ENCODE data around the gene GNA15. TPM values are rescaled to one million over a fixed set of nuclear protein-coding genes. Genes with fewer than 3 reads are reported as not detected.
"Not testable (repeated sequence)": the region's sequence is repeated elsewhere in the genome, so short reads cannot be mapped to it uniquely, and the experiment has no call there.

The GNA15 gene
- total and polyA plus RNA-seq, 9 donors = 1.5 to 3.9 (median 2.1) TPM

- not testable (repeated sequence) for H3K4me1 ChIP-seq (ENCODE audit: control insufficient read depth, insufficient read depth, low read length); H3K9me3 ChIP-seq (replicated peaks; ENCODE audit: control insufficient read depth, low read depth, low read length); H3K27ac ChIP-seq (ENCODE audit: low read length); DNase-seq; H3K27me3 ChIP-seq (ENCODE audit: control insufficient read depth, insufficient read depth, low read length); H3K4me3 ChIP-seq (ENCODE audit: low read length)
- H3K36me3 ChIP-seq (ENCODE audit: control insufficient read depth, insufficient read depth, low read length) = peaks cover 69% of the 10 kb centered on the region
- 84% methylated on average over 3 of the region's 7 CpGs for WGBS (ENCODE audit: insufficient coverage)
These were observed 67.1 kb downstream of the GNA15 start for GRCh38 chr19:3202895-3203294.

GRCh38 chr19:3203805-3204645 lies 68.2 kb downstream of the GNA15 start:
- Histone ChIP-seq H3K4me1 (ENCODE audit: control insufficient read depth, insufficient read depth, low read length) (no peaks in the 10 kb centered on the region), H3K4me3 (ENCODE audit: low read length) (no peak overlapping the region), H3K27ac (ENCODE audit: low read length) (no peak overlapping the region), H3K9me3 (replicated peaks; ENCODE audit: control insufficient read depth, low read depth, low read length) (no peaks in the 10 kb centered on the region), H3K36me3 (ENCODE audit: control insufficient read depth, insufficient read depth, low read length) (peaks cover 71% of the 10 kb centered on the region), H3K27me3 (ENCODE audit: control insufficient read depth, insufficient read depth, low read length) (no peaks in the 10 kb centered on the region)
- 94% methylated on average over 39 of the region's 43 CpGs for WGBS (ENCODE audit: insufficient coverage)
- no peak for DNase-seq

GRCh38 chr19:3204646-3205275 lies 68.9 kb downstream of the GNA15 start:
- Histone ChIP-seq H3K4me1 (ENCODE audit: control insufficient read depth, insufficient read depth, low read length) (no peaks in the 10 kb centered on the region), H3K27me3 (ENCODE audit: control insufficient read depth, insufficient read depth, low read length) (no peaks in the 10 kb centered on the region), H3K36me3 (ENCODE audit: control insufficient read depth, insufficient read depth, low read length) (peaks cover 70% of the 10 kb centered on the region), H3K27ac (ENCODE audit: low read length) (no peak overlapping the region), H3K9me3 (replicated peaks; ENCODE audit: control insufficient read depth, low read depth, low read length) (no peaks in the 10 kb centered on the region), H3K4me3 (ENCODE audit: low read length) (no peak overlapping the region)
- no peak for DNase-seq
- 93% methylated on average over 34 of the region's 35 CpGs for WGBS (ENCODE audit: insufficient coverage)

- DNase-seq = no peak
- 73% methylated on average over 6 of the region's 28 CpGs for WGBS (ENCODE audit: insufficient coverage)
- no peaks in the 10 kb centered on the region for H3K9me3 ChIP-seq (replicated peaks; ENCODE audit: control insufficient read depth, low read depth, low read length)
- no peaks in the 10 kb centered on the region for H3K4me1 ChIP-seq (ENCODE audit: control insufficient read depth, insufficient read depth, low read length)
- no peak overlapping the region for H3K27ac ChIP-seq (ENCODE audit: low read length)
- H3K27me3 ChIP-seq (ENCODE audit: control insufficient read depth, insufficient read depth, low read length) = no peaks in the 10 kb centered on the region
- H3K4me3 ChIP-seq (ENCODE audit: low read length) = no peak overlapping the region
- H3K36me3 ChIP-seq (ENCODE audit: control insufficient read depth, insufficient read depth, low read length) = peaks cover 59% of the 10 kb centered on the region
These were observed 70.6 kb downstream of the GNA15 start for GRCh38 chr19:3206216-3206953.

DNA sequence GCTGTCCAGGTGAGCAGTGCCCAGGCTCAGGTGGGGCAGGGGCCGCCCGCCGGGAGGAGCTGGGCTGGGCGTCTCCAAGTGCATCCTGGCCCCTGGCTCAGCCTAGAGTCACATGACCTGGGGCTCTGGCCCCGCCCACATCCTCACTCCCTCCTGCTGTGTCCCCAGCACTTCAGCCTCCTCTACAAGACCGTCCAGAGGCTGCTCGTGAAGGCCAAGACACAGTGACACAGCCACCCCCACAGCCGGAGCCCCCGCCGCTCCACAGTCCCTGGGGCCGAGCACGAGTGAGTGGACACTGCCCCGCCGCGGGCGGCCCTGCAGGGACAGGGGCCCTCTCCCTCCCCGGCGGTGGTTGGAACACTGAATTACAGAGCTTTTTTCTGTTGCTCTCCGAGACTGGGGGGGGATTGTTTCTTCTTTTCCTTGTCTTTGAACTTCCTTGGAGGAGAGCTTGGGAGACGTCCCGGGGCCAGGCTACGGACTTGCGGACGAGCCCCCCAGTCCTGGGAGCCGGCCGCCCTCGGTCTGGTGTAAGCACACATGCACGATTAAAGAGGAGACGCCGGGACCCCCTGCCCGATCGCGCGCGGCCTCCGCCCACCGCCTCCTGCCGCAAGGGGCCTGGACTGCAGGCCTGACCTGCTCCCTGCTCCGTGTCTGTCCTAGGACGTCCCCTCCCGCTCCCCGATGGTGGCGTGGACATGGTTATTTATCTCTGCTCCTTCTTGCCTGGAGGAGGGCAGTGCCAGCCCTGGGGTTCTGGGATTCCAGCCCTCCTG lies 71.8 kb downstream of the GNA15 start:
- Histone ChIP-seq H3K4me3 (ENCODE audit: low read length) (no peak overlapping the region), H3K9me3 (replicated peaks; ENCODE audit: control insufficient read depth, low read depth, low read length) (no peaks in the 10 kb centered on the region), H3K27ac (ENCODE audit: low read length) (no peak overlapping the region), H3K4me1 (ENCODE audit: control insufficient read depth, insufficient read depth, low read length) (no peaks in the 10 kb centered on the region), H3K36me3 (ENCODE audit: control insufficient read depth, insufficient read depth, low read length) (peaks cover 53% of the 10 kb centered on the region), H3K27me3 (ENCODE audit: control insufficient read depth, insufficient read depth, low read length) (no peaks in the 10 kb centered on the region)
- DNase-seq = no peak
- 84% methylated on average over 39 of the region's 43 CpGs for WGBS (ENCODE audit: insufficient coverage)

- Histone ChIP-seq H3K4me3 (ENCODE audit: low read length) (no peak overlapping the region), H3K27ac (ENCODE audit: low read length) (no peak overlapping the region), H3K36me3 (ENCODE audit: control insufficient read depth, insufficient read depth, low read length) (peaks cover 49% of the 10 kb centered on the region), H3K27me3 (ENCODE audit: control insufficient read depth, insufficient read depth, low read length) (no peaks in the 10 kb centered on the region), H3K4me1 (ENCODE audit: control insufficient read depth, insufficient read depth, low read length) (no peaks in the 10 kb centered on the region), H3K9me3 (replicated peaks; ENCODE audit: control insufficient read depth, low read depth, low read length) (no peaks in the 10 kb centered on the region)
- WGBS (ENCODE audit: insufficient coverage) = 84% methylated on average over 28 of the region's 33 CpGs
- no peak for DNase-seq
These were observed 72.7 kb downstream of the GNA15 start for GRCh38 chr19:3208317-3209207.

DNA sequence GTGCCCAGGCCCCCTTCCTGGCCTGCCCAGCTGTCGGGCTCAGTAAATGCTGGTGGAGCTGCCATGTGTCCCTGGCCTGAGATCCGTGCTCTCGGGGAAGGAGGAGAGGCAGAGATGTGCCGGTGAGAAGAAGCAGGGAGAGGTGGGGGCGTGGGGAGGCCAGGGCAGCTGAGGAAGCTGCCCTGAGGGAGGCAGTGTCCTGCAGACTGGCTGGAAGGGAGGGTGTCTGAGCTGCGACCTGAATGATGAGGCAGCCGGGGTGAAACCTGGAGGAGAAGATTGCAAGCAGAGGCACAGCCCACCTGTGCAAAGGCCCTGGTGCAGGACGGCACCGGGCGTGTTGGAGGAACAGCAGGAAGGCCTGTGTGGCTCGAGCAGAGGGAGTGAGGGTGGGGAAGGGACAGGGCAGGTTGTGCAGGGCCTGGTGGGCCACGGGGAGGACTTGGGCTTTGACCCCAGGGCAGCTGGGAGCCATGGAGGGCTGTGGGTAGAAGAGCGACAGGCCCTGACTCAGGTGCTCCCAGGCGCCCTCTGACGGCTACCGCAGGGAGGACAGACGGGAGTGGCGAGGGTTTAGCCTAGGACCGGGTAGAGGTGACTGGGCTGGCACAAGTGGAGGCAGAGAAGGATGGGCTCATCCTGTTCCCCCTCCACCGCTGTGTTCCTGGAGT lies 74.6 kb downstream of the GNA15 start:
- H3K27ac ChIP-seq (ENCODE audit: low read length) = no peak overlapping the region
- H3K4me1 ChIP-seq (ENCODE audit: control insufficient read depth, insufficient read depth, low read length) = no peaks in the 10 kb centered on the region
- 57% methylated on average over 13 of the region's 20 CpGs for WGBS (ENCODE audit: insufficient coverage)
- no peak overlapping the region for H3K4me3 ChIP-seq (ENCODE audit: low read length)
- H3K36me3 ChIP-seq (ENCODE audit: control insufficient read depth, insufficient read depth, low read length) = peaks cover 30% of the 10 kb centered on the region
- no peak for DNase-seq
- no peaks in the 10 kb centered on the region for H3K9me3 ChIP-seq (replicated peaks; ENCODE audit: control insufficient read depth, low read depth, low read length)
- no peaks in the 10 kb centered on the region for H3K27me3 ChIP-seq (ENCODE audit: control insufficient read depth, insufficient read depth, low read length)

- no peak overlapping the region for H3K4me3 ChIP-seq (ENCODE audit: low read length)
- no peaks in the 10 kb centered on the region for H3K27me3 ChIP-seq (ENCODE audit: control insufficient read depth, insufficient read depth, low read length)
- H3K9me3 ChIP-seq (replicated peaks; ENCODE audit: control insufficient read depth, low read depth, low read length) = no peaks in the 10 kb centered on the region
- WGBS (ENCODE audit: insufficient coverage) = 44% methylated on average over 6 of the region's 12 CpGs
- no peak for DNase-seq
- H3K36me3 ChIP-seq (ENCODE audit: control insufficient read depth, insufficient read depth, low read length) = peaks cover 25% of the 10 kb centered on the region
- H3K4me1 ChIP-seq (ENCODE audit: control insufficient read depth, insufficient read depth, low read length) = no peaks in the 10 kb centered on the region
- no peak overlapping the region for H3K27ac ChIP-seq (ENCODE audit: low read length)
These were observed 75.4 kb downstream of the GNA15 start for GRCh38 chr19:3211191-3211590.

- Histone ChIP-seq H3K36me3 (ENCODE audit: control insufficient read depth, insufficient read depth, low read length) (peaks cover 9% of the 10 kb centered on the region), H3K27me3 (ENCODE audit: control insufficient read depth, insufficient read depth, low read length) (no peaks in the 10 kb centered on the region), H3K4me3 (ENCODE audit: low read length) (no peak overlapping the region), H3K4me1 (ENCODE audit: control insufficient read depth, insufficient read depth, low read length) (no peaks in the 10 kb centered on the region), H3K9me3 (replicated peaks; ENCODE audit: control insufficient read depth, low read depth, low read length) (peaks cover 2% of the 10 kb centered on the region), H3K27ac (ENCODE audit: low read length) (no peak overlapping the region)
- WGBS (ENCODE audit: insufficient coverage) = 88% methylated on average over 7 of the region's 7 CpGs
- DNase-seq = no peak
These were observed 77.3 kb downstream of the GNA15 start for GRCh38 chr19:3213159-3213558.

Measured in muscle of leg (tissue), 11 donors.